ENCODE data around the gene KIF26A.

The KIF26A gene

DNA sequence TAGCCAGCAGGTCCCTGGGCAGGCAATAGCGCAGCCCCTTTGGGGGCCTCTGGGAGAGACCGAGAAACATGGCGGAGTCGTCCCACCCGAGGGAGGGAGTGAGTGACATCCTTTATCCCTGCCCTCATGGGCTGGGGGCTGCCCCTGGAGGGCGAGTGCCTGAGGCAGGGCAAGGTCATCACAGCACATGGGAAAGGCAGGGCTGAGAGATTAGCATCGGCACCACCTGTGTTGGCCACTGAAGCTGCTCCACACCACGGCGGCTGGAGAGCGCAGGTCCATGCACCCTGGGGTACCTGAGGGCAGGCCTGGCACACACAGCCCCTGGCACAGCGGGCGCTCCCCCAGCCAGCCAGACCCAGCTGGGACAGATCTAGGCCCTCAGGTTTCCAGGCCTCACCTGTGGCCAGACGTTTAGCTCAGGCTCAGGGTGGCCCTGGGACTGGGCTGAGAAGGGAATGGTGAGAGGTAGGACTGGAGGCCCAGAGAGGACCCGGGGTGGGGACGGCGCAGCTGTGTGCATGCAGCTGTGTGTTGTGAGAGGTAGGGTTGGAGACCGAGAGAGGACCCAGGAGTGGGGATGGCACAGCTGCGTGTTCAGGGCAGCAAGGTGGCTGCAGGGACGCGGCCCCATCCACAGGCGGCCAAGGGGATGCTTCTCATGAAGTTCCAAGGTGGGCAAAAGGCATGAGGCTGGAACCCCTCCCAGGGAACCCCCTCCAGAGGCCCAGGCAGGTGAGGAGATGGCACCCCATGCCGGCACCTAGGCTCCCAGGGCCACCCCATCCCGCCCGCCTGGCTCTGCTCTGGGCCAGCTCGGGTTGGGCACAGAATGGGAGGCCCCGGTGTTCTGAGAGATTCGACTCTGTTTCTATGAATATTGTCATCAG is 74.1 kb downstream of the KIF26A start:
- DNase-seq: no peak

DNA sequence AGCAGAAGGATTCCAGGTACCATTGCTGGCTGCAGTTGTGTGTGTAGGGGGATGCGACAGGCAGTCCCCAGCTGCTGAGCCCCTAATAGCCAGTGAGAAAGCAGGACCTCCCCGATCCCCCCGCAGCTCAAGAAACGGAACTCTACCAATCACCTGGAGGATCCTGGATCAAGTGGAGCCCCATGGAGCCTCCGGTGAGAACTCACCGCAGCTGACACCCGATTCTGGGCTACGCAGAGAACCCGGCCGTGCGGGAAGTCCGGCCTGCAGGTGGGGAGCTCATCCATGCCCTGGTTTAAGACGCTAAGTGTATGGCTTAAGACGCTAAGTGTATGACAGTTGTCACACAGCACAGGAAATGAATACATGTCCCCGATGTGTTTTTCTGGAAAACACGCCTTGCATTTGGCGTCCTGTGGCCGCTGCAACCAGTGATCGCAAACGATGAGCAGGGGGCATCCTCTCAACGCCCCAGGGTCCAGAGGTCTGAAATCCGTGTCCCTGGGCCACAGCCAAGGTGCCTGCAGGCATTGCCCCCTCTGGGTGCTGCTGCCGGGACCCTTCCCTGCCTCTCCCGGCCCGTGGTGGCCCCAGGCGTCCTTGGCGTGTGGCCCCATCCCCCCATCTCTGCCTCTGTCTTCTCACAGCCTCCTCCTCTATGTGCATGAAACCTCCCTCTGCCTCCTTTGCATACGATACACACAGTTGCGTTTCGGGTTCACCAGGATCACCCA is 75.1 kb downstream of the KIF26A start:
- no peak for DNase-seq

DNA sequence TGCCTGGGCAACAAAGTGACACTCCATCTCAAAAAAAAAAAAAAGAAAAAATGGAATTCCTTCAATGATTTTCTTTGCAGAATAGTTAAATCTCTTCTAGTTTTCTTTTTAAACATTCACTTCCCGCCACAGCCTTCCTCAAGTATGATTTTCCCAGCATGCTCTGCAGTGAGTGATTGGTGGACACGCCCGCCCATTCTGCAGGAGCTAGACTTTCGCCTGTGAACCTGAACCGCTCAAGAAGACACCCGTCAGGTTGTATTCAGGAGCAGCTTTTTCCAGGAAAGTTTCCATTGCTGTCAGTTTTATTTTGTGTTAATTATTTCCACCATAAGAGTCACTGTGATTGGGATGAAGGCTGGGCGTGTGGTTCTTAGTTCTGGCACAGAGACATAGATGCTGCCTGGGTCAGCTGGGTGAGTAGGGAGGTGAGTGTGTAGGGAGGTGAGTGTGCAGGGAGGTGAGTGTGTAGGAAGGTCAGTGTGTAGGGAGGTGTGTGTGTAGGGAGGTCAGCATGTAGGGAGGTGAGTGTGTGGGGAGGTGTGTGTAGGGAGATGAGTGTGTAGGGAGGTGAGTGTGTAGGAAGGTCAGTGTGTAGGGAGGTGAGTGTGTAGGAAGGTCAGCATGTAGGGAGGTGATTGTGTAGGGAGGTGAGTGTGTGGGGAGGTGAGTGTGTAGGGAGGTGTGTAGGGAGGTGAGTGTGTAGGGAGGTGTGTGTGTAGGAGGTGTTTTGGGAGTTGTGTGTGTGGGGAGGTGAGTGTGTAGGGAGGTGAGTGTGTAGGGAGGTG is 76.2 kb downstream of the KIF26A start:
- DNase-seq: no peak

DNA sequence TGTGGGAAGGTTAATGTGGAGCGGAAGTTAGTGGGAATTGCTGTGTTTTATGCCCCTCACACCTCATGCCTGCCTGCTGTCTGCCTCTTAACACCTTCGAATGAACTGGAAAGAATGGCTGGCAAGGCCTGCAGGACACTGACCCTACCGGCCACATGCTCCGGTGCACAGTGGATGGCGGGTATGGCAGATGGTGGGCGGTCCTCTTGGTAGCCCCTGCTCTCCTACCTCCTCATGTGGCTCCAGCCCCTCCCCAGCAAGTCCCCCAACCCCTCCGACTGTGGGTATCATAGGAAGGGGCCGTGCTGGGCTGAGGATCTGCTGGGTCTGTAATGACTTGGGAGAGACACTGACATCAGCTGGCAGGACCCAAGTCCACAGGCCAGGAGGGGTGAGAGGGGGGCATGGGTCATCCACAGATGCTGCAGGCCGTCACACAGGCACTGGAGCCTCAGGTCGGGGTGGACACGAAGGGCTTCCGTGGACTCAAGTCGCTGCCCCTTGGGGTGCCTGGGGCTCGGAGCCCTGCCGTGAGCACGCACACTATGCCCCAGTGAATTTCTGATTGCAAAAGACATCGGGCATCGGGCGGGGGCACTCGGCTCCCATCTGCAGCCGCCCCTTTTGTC is 77.4 kb downstream of the KIF26A start:
- no peak for DNase-seq

DNA sequence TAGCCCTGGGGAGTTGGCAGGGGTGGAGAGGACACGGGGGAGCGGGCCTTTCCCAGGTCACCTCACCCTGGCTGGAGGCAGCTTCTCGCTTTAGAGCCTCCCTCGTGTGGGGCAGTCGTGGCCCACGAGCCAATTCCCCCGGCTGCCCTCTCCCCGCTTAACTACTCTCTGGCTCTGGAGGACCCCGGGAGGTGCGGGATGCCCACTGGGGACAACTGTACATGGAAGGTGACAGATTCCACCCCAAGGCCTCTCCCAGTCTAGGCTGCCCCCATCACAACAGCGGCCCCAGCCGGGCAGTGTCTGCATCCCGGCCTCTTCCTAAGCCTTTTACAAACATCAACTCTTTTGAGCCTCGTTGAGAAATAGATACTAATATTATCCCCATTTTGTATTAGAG is 78.1 kb downstream of the KIF26A start:
- no peak for DNase-seq

DNA sequence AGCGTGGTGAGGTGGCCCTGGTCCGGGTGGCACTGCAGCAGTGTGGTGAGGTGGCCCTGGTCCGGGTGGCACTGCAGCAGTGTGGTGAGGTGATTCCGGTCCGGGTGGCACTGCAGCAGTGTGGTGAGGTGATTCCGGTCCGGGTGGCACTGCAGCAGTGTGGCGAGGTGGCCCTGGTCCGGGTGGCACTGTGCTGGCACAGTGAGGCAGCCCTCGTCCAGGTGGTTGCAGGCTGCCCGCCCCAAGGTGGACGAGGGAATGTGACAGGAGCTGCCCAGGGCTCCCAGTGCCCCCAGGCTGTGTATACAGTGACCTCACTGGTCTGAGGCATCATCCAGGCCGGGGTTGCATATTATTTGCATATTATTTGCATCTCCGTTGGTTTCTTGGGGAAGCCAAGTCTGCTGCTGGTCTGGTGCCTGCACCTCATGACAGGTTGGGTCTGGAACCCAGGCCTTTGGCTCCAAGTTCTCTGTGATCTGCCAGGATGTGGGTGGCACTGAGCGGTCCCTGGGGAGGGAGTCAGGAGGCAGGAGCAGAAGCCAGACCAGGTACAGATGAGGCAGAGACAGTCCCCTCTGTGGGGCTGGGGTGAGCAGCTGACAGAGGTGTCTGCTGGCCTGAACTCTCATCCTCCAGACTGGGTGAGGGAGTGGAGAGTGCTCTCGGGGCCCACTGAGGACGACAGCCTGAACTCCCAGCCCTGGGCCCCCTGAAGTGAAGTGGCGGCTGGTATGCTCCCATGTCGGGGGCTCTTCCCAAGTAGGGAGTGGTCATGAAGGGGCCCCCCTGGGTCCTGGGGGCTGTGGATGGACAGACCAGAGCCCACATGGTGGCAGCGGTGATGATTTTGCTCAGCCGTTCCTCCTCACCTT is 79.3 kb downstream of the KIF26A start:
- no peak for DNase-seq

DNA sequence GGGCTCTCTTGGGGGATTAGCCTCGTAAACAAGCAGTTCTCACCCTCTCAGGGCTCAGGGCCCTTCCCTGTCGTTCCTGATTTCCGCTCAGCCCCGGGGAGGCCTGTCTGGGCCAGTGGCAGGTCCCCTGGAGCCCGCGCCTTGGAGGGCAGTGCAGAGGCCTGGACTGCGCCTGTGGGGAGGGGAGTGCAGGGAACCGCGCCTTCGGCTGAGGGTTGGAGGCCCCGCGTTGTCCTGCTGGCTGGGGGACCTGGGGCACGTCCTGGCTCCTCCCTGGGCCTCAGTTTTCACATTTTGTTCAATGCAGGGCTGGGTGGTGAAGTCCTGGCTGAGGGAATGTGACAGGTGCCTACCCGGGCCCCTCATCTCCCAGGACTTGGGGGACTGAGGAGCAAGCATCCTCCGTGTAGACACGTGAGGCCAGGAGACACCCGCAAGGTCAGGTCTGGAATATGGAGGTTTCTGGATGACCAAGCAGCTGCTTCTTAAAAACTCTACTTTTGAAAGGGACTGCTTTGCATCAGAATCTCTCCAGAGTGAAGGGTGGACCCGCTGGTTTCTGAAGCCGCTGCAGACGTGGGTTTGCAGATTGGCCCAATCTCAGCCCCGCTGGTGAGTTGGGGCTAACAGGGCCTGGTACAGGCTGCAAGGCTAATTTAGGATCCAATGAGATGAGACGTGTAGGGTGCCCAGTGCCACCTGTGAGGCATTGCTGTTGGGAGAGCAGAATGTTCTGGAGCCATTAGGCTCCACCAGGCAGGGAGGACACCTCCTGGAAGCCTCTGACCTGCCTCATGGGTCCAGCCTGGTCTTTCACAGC is 80.2 kb downstream of the KIF26A start:
- no peak for DNase-seq

DNA sequence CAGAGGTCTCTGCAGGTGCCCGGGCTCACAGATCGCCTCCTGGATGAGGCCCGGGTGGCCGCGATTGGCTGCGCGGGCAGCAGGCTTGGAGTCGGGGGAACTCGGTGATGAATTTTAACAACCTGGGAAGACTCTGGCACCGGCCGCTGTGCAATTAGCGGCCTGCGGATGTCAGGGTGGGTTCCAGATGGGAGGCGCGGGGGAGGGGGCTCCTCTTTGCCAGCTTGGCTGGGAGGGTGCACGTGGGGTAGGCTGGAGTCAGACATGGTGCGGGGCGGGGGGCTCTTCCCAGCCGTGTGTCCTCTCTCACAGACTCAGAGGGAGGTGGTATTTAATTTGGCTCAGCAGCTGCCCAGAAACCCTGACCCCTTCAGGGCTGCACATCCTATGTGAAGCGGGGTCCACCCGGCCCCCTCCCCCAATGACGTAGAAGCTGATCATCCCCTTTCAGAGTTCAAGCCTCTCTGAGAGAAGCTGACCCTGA is 81.4 kb downstream of the KIF26A start:
- DNase-seq: no peak

DNA sequence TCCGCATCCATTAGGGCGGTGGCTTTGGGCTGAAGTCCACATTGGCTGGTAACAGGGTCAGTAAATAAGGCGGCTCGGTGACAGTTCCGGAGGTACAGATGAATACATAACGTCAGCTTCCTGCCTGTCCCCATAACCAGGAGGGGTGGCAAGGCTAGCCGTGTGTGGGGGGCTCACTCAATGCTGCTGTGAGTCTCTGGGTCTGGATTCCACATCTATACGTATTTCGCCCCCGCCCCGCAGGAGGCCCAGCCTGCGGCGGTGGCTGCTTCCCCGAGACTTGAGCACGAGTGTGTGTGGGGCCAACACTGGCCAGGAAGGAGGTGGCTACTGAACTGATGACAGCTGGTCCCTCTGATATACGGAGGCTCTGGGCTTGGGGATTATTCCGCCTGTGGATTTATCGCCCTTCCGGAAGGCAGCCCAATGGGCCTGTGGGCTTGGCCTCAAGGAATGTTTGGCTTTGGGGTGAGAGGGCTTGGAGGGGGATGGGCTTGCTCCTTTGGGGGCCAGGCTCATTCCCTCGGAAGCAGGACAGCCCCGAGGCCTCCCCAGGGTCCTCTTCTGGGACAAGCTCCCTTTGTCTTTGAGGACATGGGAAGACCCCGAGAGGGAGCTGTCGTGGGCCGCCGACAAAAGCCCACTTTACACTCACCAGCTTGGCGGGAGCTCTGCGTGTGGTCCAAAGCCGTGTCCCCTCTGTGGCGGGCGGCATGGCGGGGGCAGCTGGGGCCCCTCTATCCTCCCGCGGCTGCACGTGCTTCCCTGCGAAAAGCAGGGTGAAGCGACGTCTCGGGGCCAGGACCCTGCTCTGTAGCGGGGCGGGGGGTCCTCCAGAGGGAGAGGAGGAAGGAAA is 82.1 kb downstream of the KIF26A start:
- no peak for DNase-seq

DNA sequence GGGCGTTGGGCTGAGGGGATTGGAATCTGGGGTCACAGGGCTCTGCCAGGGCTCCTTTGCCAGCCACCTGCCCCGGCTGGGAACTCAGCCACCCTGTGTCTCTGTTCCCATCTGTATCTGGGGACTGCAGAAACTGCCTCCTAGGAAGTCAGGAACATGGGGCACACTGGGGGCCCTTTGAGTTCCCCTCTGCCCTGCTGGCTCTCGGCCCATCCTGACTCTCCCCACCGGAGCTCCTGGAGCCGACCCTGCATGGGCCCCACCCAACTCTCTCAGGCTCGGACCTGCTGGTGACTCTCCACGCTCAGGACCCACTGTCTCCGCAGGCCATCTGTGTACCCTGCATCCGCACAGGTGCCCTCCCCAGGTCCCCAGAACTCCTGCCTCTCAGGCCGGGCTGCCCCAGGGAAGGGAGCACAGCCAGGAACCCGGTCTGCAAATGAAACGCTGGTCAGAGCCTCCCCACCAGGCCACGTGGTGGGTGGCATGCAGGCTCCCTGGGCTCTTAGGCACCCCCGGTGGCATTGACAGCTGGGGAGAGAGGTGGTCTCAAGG is 82.8 kb downstream of the KIF26A start:
- DNase-seq: no peak

DNA sequence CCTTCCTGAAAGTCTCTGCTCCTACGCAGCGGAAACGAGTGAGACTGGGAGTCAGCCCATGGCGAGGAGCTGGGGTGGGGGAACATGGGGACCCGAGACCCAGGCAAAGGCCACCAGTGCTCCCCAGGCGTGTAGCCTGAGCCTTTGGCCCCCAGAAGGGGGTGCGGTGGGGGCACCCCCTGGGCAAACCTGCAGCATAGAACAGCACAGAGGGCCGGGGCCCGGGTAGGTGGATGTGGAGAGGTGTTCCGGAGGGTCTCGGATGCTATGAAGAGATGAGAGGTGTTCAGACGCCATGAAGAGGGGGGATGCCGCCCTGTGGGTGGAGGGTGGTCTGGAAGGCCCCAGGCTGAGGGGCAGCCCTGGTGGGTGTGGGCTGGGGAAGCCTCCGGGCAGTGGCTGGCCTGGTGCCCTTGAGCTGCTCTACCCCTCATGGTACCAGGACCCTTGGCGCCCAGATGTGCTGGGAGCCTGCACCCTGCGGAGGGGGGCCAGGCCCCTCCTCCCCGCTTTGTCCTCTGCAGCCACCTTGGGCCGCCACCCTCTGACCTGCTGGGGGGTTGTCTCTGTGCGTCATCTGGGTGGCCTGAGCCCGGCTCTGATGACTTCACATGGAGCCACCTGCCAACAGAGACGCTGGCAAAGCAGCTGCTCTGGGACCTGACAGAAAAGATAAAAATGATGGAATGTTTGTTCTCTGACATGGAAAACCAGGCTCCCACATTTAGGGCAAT is 83.4 kb downstream of the KIF26A start:
- DNase-seq: no peak

DNA sequence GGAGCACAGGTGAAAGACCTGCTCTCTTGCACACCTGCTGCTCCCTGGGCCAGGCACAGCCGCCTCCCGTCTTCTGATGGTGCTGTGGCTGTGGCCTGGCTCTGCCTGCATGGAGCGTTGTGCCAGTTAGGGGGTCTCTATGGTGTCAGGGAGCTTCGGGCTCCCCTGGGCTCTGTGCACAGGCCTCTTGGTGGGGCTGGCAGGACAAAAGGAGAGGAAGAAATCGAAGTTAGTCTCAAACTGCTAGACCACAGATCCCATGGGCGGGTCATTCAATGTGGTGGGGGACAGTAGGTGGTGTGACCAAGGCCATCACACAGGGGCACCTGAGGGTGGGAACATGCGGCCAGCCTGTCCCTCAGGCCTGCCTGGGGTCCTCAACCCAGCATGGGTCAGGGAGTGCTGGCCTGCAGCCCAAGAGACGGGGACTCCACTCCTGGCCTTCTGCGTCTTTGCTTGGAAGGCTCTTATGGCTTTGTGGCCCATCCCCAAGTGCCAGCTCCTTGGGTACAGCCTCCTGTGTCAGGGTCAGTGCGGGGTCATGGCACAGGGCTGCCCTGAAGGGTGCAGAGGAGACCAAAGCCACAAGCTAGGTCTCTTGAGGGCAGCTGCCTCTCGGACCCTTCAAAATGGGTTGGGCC is 84.1 kb downstream of the KIF26A start:
- DNase-seq: no peak

DNA sequence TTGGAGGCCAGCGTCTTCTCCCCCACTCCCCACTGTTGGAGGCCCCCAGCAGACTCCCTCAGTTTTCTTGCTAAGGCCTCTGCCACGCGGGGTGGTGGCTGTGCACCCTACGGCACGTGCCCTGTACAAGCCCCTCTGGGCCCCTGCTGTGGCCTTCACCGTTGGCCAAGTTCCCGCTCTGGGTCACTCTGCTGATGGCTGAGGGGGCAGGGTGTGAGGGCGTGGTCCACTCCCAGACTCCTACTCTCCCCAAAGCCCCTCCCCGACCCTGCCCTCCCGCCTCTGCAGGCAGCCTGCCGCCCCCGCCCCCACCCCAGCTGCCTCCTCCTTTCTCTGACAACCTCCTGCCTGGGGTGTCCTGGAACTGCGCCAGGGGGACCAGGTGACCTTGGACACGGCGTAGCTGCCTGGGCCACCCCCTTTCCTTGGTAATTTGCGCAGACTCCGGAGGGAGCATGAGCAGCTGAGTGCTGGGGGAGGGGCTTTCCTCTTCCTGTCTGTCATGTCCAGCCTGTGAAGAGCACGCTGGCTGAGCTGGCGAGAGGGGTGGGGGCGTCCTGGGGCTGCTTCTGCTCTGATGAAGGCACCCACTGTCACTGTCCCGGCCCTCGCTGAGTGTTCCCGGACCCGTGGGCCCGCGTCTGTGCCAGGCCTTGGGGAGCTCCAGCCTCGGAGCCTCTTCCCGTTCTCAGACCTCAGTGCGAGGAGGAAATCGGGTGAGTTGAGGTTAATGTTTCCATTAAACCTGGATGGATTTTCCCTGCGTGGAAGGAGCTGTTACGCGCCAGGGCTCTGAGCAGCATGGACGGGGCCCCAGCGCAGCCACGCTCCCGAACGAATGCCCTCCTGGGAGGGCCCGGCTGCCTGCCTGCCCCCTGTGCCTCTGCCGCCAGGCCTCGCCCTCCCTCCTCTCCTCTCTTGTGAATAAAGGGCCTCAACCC is 85.0 kb downstream of the KIF26A start:
- no peak for DNase-seq

DNA sequence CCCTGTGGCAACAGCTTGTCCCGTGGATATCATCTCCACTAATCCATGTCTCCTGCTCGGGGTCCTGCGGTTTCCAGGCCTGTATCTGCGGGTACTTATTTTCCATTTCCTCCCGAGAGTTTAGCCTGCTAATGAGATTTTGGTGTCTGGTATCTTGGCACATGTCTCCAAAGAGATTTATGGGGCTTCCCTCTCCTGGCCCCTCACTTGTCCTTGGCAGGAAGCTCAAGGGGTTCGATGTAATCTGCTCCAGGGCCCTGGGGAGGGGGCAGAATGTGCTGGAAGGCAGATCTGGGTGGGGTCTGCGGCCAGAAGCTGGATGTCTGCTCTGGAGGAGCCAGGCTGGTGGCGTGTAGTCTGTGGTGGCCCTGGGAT is 85.7 kb downstream of the KIF26A start:
- no peak for DNase-seq

DNA sequence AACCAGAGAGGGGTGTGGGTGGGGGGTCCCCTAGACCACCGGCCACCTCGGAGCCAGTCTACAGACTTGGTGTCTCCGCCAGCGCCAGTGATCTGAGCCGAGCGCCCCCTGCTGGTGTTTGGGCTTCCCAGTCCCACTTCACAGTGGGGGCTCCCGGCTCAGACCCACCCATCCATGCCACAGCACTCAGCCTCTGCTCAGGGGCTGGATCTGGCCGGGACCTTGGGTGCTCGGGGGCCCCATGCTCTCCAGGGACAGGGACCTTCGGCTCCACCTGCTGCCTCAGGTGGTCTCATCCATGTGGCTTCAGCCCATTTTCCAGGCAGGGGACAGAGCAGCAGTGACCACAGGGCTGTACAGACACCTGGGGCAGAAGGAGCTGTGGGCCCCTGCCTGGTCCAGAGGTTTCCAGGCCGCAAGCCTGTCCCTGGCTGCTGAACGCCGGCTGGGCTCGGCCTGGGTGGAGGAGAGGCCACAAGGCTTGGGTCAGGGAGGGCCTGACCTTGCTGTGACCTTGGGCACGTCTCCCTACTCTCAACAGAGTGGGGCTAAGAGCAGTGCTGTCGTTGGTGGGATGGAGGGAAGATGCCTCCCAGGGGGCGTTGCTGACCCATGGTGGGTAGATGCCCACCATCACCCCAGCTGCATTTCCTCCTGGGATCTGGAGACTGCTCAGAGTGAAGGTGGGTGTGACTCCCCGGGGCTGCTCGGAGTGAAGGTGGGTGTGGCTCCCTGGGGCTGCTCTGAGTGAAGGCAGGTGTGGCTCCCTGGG is 86.3 kb downstream of the KIF26A start:
- no peak for DNase-seq

Measured in CD4-positive, alpha-beta T cell treated with Interferon gamma for 1 hour (primary cell).